ENCODE data around the gene KDM8. TPM values are rescaled to one million over a fixed set of nuclear protein-coding genes. Genes with fewer than 3 reads are reported as not detected.

KDM8 gene
- total RNA-seq, 1 donor from 2014 or later, result 8.6 TPM

- Histone ChIP-seq H3K27ac (no peak overlapping the region), H3K27me3 (ENCODE audit: low read depth) (no peaks in the 10 kb centered on the region), H3K36me3 (peaks cover 39% of the 10 kb centered on the region), H3K4me3 (no peak overlapping the region), H3K9me3 (no peaks in the 10 kb centered on the region), H3K4me1 (peaks cover 22% of the 10 kb centered on the region)
- intact Hi-C loops (cut with DNase I), result no loop called here
- DNase-seq, result peak; percentile 33
- ATAC-seq, result no peak
- TF ChIP-seq, protein P1, sequence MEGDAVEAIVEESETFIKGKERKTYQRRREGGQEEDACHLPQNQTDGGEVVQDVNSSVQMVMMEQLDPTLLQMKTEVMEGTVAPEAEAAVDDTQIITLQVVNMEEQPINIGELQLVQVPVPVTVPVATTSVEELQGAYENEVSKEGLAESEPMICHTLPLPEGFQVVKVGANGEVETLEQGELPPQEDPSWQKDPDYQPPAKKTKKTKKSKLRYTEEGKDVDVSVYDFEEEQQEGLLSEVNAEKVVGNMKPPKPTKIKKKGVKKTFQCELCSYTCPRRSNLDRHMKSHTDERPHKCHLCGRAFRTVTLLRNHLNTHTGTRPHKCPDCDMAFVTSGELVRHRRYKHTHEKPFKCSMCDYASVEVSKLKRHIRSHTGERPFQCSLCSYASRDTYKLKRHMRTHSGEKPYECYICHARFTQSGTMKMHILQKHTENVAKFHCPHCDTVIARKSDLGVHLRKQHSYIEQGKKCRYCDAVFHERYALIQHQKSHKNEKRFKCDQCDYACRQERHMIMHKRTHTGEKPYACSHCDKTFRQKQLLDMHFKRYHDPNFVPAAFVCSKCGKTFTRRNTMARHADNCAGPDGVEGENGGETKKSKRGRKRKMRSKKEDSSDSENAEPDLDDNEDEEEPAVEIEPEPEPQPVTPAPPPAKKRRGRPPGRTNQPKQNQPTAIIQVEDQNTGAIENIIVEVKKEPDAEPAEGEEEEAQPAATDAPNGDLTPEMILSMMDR (IDR thresholded peaks at IDR 0.05), result no peak
These were observed 15.4 kb downstream of the KDM8 start for GRCh38 chr16:27218756-27219155.

DNA sequence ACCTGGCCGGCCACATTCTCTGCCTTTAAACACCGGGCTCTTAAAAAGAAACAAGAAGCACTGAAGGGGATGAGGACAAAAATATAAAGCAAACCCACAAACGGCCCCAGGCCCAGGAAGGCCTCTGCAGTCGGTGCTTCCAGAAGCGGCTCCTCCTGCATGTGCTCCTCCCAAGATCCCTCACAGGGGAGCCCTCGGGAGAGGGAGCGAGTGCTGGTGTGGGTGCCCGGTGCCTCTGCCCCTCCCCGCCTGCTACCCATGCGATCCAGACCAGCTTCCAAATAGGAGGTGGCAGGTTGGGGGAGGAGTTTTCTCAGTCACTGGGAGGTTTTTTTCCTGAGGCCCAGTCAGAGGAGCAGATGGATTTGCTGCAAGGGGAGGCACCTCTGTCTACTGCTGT, 15.8 kb downstream of the KDM8 start:
- ATAC-seq (no peak), DNase-seq (peak; percentile 21)
- intact Hi-C loops (cut with DNase I), result no loop called here
- Histone ChIP-seq H3K27me3 (ENCODE audit: low read depth) (no peaks in the 10 kb centered on the region), H3K36me3 (peaks cover 42% of the 10 kb centered on the region), H3K9me3 (no peaks in the 10 kb centered on the region), H3K27ac (no peak overlapping the region), H3K4me1 (peaks cover 25% of the 10 kb centered on the region), H3K4me3 (no peak overlapping the region)
- TF ChIP-seq, protein P1 (IDR thresholded peaks at IDR 0.05), result no peak

GRCh38 chr16:27220120-27220519, 16.8 kb downstream of the KDM8 start:
- DNase-seq (no peak), ATAC-seq (no peak)
- intact Hi-C loops (cut with DNase I), result no loop called here
- Histone ChIP-seq H3K27ac (no peak overlapping the region), H3K4me1 (peaks cover 25% of the 10 kb centered on the region), H3K27me3 (ENCODE audit: low read depth) (no peaks in the 10 kb centered on the region), H3K4me3 (no peak overlapping the region), H3K9me3 (no peaks in the 10 kb centered on the region), H3K36me3 (peaks cover 42% of the 10 kb centered on the region)
- TF ChIP-seq, protein P1 (IDR thresholded peaks at IDR 0.05), result no peak

GRCh38 chr16:27220527-27220926, 17.2 kb downstream of the KDM8 start:
- DNase-seq (no peak), ATAC-seq (no peak)
- H3K27ac ChIP-seq, result no peak overlapping the region
- intact Hi-C loops (cut with DNase I), result no loop called here
- H3K36me3 ChIP-seq, result peaks cover 43% of the 10 kb centered on the region
- H3K27me3 ChIP-seq (ENCODE audit: low read depth), result no peaks in the 10 kb centered on the region
- H3K4me1 ChIP-seq, result peaks cover 25% of the 10 kb centered on the region
- no peaks in the 10 kb centered on the region for H3K9me3 ChIP-seq
- TF ChIP-seq, protein P1 (IDR thresholded peaks at IDR 0.05), result no peak
- no peak overlapping the region for H3K4me3 ChIP-seq

- TF ChIP-seq, protein P1 (IDR thresholded peaks at IDR 0.05), result no peak
- no peaks in the 10 kb centered on the region for H3K27me3 ChIP-seq (ENCODE audit: low read depth)
- ATAC-seq (no peak), DNase-seq (no peak)
- no peak overlapping the region for H3K4me3 ChIP-seq
- H3K4me1 ChIP-seq, result peaks cover 25% of the 10 kb centered on the region
- H3K36me3 ChIP-seq, result peaks cover 43% of the 10 kb centered on the region
- no peaks in the 10 kb centered on the region for H3K9me3 ChIP-seq
- no peak overlapping the region for H3K27ac ChIP-seq
- intact Hi-C loops (cut with DNase I), result no loop called here
These were observed 17.7 kb downstream of the KDM8 start for GRCh38 chr16:27220991-27221390.
